GM18868 (cell line): ENCODE measurements around the gene SEC11A.

Experiments used
- ATAC-seq: cut with Tn5 transposase; IDR thresholded peaks from one replicate; pipeline ENCODE4 v1.9.1; 2021; ENCODE audit warnings: mild to moderate bottlenecking, moderate library complexity; ENCODE audit not compliant: unreplicated experiment

SEC11A gene

DNA sequence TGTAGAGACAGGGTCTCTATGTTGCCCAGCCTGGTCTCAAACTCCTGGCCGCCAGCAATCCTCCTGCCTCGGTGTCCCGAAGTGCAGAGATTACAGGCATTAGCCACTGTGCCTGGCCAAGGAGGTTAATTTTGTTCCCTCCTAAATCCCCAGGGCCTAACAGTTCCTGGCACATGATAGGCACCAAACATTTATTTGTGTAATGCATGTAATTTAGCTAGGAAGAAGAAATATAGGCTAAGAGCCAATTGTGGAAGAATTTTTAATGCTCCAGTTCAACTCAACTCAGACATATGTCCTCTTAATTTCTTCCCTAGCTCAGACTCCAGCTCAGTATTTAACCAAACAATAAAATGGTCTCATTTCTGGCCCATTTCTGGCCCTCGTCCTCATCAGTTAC, 24.8 kb upstream of the SEC11A start:
- no peak for ATAC-seq

DNA sequence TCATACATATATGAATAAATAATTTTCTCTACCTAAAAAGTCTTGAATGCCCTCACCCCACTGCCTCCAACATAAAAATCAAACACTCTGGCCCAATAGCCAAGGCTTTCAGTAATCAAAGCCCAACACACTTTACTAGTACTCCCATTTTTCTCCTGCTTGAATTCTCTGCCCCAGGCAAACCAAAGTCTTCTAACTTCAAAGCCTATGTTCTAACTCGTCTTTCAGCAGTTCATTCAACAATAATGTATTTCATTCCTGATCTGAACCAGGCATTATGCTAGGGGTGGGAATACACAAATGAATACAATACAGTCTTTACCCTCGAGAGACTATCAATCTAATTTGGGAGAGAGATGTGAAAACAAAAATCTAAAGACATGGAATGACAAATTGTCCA, 21.1 kb upstream of the SEC11A start:
- no peak for ATAC-seq

DNA sequence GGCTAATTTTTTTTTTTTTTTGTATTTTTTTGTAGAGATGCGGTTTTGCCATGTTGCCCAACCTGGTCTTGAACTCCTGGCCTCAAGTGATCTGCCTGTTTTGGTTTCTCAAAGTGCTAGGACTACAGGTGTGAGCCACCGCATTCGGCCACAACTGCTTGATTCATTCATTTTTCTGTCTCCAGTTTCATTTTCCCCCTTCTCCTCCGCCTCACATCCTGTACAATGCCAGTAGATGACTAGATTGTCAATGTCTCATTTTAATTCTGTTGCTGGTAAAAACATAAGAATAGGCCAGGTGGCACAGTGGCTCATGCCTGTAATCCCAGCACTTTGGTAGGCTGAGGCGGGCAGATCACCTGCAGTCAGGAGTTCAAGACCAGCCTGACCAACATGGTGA, 20.4 kb upstream of the SEC11A start:
- ATAC-seq = peak; percentile 56

DNA sequence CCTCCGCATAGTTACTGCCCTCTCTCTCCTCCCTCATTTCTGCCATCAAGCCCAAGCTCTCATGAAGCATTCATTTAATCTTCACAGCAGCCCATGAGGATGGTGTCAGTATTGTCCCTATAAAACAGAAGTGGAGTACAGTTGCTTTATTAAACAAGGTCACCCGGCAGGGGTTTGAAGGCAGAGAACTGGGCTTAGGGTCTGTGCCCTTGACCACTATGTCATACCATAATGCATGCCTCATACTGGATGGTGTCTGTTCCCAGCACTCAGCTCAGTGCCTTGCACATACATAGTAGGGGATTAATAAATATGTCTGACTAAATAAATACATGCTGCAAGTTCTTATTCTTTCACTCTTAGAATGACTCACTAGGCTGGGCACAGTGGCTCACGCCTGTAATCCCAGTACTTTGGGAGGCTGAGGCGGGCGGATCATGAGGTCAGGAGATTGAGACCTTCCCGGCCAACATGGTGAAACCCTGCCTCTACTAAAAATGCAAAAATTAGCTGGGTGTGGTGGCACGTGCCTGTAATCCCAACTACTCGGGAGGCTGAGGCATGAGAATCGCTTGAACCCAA, 19.6 kb upstream of the SEC11A start:
- peak; percentile 48 for ATAC-seq

DNA sequence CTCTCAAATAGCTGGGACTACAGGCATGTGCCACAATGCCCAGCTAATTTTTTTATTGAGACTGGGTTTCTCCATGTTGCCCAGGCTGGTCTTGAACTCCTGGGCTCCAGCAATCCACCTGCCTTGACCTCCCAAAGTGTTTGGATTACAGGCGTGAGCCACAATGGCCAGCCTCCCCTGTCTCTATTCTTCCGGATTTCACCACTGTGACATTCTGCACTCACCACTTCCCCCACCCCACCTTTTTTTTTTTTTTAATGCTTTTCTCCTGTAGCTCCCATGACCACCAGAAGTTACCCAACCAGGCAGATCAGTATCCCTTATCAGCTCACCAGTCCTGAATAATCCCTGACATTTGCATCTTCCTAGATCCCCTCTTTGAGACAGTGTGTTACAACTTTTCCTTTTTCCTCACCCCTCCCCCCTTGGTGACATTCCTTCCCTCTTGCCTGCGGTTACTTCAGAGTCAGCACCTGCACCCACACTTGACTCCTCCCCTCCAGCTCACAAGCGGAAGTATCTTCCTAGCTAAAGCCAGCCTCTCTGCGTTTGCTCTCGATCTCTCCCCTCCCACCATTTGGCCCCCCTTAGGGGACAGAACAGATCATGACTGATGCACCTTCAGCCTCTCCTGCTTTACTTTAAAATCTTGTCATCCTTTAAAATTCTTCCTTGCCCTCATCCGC, 19.0 kb upstream of the SEC11A start:
- ATAC-seq = peak; percentile 77

DNA sequence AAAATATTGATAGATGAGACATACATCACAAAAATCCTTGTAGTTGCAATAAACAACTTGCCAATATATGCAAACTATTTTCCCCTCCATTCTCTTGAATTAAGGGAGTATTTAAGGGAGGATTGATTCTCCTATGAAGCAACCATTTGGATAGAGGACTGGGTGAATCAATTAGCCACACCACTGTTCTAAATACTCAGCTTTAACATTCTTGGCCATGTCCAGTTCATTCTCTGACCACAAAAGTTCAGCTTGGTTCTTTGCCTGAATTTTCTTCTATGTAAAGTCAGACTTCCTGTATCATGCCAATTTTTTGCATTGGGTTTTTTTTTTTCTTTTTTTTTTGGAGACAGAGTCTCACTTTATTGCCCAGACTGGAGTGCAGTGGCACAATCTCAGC, 15.8 kb upstream of the SEC11A start:
- ATAC-seq = no peak

DNA sequence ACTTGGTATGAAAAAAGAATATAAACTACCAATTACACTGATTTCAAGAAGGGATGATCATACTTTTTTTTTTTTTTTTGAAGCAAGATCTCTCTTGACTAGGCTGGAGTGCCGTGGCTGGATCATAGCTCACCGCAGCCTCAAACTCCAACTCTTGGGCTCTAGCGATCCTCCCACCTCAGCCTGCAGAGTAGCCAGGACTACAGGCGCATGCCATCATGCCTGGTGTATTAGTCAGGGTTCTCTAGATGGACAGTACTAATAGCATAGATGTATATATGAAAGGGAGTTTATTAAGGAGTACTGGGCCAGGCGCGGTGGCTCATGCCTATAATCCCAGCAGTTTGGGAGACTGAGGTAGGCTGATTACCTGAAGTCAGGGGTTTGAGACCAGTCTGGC, 11.5 kb upstream of the SEC11A start:
- ATAC-seq = no peak

DNA sequence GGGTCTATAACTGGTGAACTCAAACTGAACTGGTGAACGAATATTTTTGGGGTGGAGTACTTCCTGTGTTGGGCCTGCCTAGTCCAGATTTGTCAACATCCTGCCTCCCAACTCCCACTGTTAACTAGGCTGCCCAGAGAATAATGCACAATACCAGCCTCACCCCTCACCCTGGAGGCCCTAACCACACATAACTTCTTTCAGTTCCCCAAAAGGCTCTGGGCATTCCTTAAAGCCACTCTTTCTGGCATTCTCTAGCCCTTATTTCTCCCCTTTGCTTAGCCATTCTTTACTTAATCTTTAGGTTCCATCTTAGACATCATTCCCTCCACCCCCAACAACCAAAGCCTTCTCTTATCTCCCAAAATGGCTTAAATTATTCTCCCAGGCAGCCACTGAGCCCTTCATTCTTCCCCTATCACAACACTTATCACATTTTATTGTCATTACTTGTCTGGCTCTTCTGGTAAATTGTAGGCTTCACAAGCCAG, 9.1 kb upstream of the SEC11A start:
- peak; percentile 85 for ATAC-seq

DNA sequence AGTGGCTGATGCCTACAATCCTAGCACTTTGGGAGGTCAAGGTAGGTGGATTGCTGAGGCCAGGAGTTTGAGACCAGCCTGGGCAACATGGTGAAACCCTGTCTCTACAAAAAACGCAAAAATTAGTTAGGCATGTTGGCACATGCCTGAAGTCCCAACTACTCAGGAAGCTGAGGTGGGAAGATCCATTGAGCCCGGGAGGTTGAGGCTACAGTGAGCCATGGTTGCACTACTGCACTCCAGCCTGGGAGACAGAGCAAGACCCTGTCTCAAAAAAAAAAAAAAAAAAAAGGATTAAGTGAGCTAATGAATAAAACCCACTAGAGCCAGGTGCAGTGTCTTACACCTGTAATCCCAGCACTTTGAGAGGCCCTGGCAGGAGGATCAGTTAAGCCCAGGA, 6.7 kb upstream of the SEC11A start:
- no peak for ATAC-seq

DNA sequence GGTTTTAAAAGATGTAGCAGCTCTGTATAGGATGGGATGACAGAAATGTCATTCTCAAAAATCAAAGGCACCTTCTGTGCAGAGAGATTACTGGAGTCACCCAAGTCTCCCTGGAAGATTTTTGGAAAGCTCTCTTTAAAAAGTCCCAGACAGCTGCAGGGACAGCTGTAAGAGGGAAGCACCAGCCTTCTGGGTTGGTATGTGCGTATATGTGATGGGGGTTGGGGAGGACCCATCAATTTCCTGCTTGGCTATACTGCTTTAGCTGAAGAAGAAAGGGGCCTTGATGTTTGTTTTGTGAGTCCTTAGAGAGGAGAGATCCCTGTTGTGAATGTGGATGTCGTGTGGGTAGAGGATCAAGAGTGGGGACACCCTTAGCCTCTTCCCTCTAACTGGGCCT, 5.4 kb upstream of the SEC11A start:
- ATAC-seq = no peak

DNA sequence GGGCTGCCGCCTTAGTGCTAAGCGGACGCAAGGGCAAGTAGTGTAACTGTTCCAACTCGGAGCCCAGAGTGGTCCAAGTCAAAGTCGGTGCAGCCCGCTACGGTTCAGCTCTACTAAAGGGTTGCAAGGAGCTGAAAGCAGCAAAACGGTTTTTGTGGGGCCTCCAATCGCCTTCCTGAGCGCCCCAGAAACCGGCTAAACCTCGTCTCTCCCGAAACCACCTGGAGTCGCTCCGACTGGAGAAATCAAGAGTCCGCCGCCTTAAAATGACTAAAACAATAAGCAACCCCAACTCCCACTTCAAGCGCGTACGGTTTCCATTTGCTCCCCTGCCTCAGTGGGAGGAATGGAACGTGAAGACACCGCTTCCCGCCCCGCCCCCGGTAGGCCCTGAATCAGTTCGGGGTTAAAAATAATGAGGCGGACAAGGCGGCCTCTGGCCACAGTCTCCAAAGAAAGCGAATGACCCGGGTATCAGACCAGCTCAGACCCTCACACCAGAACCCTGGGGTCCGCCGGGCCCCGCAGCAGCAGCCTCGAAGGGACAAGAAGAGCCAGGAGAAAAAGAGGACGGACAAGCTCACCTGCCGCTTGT, 401 bp downstream of the SEC11A start:
- ATAC-seq = no peak

DNA sequence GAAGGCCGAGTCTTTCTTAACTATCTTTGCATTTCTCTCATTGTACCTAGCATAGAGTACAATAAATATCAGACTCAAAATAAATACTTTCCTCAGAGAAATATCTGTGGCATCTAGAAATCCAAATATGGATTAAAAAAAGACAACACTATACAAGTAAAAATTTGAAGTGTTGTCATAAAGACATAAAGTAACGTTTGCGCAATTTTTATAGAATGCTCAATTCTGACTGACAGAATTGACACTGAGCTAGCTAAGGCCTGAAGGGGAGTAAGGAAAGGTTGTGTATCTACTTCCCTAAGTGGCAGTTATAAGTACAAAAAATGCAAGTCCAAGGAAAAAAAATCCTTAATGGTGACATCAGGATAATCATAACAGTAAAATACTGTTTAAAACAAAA, 1.1 kb downstream of the SEC11A start:
- ATAC-seq = no peak

DNA sequence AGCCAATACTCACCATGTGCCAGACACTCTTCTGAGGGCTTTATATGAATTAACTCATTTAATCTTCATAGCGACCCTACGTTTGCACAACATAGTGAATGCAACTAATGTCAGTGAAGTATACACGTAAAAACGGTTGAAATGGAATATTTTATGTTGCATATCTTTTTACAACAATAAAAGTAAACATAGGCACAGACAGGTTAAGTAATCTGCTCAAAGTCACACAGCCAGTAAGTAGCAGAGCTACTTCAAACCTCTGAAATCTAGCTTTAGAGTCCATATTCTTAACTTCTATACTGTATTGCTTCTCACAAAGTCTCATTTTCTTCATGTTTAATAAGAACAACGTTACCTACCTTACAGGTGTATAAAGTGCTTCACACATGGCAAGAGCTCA, 1.6 kb downstream of the SEC11A start:
- no peak for ATAC-seq

DNA sequence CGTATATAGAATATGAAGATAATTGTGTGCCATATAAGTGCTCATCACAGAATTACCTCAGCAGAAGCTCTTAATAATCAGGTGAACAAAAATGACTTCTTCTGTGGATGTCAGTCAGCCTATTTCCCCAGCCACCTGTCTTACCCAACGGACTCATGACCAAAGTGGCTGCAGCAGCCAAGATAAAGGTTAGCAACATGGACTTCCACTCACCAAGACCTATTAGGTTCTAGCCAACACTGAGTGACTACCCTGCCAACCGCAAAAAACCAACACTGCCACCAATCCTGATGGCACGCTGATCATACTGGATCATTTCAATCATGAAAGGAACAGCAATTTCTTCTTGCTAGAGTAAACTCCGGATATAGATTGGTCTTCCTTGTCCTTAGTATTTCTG, 12.1 kb downstream of the SEC11A start:
- no peak for ATAC-seq

DNA sequence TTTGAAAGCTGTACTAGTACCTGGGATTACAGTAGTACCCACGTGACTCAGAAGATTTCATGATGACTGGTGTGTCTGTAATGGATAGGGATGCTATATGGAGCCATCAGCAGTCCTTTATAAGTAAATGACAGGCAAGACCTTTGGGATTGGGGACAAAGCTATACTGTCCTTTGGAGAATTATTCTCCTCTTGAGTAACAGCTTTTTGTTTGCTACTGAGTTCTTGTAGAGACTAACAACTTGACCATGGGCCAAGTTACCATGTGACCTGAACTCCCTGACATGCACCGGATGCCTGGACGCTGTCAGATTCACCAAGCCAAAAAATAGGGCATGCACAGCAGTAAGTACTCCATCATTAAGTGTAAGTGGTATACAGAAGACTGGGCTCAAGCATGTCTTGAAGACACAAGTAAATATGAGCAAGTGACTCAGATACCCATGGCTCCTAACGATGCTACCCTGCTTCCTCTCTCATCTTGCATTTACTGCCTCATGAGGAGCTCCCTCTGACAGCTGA, 12.9 kb downstream of the SEC11A start:
- no peak for ATAC-seq

DNA sequence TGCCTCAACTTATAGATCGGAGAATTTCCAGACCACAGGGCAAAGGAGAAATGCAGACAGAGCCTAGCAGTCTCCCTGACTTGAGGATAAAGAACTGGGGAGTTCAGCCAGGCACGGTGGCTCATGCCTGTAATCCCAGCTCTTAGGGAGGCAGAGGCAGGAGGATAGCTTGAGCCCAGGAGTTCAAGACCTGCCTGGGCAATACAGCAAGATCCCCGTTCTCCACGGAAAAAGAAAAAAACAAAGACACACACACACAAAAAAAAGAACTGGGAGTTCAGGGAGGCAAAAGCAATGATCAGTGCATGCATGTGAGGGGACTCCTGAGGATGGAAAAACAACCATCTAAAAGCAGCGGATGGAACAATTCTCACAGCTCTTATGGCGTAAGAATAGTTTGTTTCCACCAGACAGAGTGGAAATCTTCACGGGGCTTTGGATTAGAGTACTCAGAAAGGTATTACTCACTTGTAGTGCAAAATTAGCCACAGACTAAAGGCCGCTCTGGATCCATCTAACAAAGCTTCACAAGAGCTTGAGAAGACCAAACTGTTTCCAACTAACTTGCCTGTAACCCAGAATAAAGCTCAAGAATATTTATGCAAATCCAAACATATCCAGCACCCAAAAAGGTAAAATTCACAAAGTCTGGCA, 16.3 kb downstream of the SEC11A start:
- ATAC-seq = no peak

DNA sequence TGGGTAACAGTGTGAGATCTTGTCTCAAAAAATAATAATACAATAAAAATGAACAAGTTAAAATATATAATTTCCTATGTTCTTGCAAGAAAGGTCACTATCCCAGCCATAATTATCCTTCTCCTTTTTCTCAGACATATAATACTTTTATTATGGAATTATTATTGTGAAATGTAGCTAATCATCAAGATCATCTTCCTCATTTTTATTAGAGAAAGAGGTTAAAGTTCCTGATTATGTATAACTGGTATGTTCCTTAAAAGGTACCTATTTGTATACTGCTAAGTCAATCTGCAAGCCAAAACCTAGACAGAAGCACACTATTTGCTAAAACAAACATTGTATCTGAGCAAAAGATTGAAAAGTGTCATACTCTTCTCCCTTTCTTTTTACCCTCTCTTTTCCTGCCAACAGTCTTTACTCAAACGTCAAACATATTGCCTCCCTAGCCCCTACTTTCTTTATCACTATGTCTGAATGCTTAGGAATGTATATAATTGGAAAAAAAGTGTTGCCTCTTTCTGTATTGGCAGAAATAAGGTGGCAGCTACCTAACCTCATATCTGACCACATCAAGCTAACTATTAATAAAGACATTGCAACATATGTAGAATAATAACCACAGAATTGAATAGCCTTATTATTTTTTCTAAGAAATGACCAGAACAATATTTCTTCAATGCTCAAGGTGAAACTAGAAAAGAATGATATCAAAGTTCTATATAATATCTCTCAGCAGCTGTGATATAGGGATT, 18.5 kb downstream of the SEC11A start:
- ATAC-seq = no peak

DNA sequence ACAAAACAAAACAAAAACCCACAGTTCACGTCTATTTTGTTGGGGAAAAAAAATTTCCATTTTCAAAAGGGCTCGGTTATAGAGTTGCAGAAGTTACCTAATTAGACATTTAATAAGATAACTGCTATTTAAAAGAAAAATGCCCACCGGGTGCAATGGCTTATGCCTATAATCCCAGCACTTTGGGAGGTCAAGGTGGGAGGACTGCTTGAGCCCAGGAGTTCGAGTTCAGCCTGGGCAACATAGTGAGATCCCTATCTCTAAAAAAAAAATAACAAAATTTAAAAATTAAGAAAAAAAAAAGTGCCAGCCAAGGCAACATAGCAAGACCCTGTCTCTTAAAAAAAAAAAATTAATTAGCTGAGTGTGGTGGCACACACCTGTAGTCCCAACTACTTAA, 19.2 kb downstream of the SEC11A start:
- ATAC-seq = no peak

DNA sequence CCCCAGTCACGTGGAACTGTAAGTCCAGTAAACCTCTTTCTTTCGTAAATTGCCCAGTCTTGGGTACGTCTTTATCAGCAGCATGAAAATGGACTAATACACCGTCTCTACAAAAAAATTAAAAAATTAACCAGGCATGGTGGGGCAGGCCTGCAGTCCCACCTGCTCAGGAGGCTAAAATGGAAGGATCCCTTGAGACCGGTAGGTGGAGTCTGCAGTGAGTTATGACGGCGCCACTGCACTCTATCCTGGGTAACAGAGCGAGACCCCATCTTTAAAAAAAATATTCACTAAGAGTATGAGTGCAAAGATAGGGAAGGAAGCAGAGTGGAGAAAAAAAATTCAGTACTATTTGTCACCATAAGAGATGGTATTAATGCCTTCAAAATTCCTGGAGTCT, 25.6 kb downstream of the SEC11A start:
- no peak for ATAC-seq

DNA sequence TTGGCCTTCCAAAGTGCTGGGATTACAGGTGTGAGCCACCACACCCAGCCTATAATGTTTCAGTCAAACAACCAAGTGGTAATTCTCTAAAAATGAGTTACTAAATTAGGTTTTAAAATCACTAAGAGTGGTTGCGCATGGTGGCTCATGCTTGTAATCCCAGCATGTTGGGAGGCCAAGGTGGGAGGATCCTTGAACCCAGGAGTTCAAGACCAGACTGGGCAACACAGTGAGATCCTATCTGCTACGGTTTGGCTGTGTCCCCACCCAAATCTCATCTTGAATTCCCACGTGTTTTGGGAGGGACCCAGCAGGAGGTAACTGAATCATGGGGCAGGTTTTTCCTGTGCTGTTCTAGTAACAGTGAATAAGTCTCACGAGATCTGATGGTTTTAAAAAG, 26.1 kb downstream of the SEC11A start:
- ATAC-seq = no peak

DNA sequence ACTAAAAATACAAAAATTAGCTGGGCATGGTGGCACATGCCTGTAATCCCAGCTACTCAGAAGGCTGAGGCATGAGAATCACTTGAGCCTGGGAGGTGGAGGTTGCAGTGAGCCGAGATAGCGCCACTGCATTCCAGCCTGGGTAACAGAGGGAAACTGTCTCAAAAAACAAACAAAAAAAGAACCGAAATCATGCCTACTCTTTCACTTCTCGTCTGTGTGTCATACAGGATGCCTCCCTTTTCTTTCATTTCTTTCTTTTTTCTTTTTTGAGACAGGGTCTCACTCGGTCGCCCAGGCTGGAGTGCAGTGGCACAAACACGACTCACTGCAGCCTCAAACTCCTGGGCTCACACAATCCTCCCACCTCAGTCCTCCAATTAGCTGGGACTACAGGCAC, 29.5 kb downstream of the SEC11A start:
- ATAC-seq = peak; percentile 72
